HG03045 (cell line): ENCODE measurements around the gene ATG2B.

Source experiments
- ATAC-seq: cut with Tn5 transposase; IDR thresholded peaks from one replicate; pipeline ENCODE4 v1.9.1; 2021; ENCODE audit warnings: mild to moderate bottlenecking, moderate library complexity; ENCODE audit not compliant: unreplicated experiment

ATG2B gene

DNA sequence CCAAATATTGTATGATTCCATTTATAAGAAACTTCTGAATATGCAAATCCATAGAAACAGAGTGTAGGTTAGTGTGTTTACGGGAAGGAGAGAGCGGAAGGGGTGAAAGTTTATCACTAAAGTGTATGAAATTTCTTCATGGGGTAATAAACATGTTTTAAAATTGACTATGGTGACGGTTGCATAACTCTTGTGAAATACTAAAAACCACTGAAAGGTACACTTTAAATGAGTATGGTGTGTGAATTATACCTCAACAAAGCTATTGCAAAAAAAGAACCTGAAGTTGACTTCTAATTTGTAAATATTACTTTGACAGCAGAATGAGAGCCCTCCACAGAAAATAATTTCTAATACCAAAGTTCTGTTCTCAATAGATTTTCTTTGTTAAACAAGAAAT, 47.1 kb downstream of the ATG2B start:
- no peak for ATAC-seq

DNA sequence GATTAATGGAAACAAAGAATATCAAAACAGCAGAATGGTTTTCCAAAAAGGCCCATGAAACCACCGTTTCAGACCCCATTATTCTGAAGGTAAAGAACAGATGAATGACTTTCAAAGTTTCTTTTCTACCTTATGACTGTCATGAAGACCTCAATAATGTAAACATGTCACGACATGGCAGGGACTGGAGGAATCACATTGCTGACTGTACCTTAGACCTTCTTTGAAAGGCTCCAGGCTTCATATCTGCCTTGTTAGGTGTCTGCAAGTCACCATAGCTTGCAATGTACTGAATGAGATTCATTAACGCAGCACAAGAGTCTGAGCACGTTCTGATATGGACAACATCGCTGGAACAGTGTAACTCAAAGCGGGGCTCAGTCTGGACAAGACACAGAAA, 52.2 kb downstream of the ATG2B start:
- ATAC-seq, result no peak

DNA sequence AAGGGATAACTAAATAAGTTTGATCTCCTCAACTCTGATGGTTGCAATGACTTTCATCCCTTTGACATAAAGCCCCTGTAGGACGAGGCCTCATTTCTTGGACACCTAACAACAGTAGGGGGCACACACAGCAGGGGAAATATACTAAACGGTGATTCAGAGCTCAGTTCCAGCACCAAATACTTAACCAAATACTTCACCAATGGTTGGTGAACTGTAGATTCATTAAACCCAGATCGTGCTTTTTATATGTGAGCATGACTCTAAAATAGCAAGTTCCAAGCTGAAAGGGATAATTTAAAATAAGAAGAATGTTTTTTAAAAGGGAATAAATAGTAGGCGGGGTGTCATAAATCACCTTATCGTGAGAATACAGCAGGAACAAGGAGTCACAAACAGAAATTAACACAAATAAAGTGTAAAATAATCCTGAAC, 53.2 kb downstream of the ATG2B start:
- ATAC-seq, result no peak

DNA sequence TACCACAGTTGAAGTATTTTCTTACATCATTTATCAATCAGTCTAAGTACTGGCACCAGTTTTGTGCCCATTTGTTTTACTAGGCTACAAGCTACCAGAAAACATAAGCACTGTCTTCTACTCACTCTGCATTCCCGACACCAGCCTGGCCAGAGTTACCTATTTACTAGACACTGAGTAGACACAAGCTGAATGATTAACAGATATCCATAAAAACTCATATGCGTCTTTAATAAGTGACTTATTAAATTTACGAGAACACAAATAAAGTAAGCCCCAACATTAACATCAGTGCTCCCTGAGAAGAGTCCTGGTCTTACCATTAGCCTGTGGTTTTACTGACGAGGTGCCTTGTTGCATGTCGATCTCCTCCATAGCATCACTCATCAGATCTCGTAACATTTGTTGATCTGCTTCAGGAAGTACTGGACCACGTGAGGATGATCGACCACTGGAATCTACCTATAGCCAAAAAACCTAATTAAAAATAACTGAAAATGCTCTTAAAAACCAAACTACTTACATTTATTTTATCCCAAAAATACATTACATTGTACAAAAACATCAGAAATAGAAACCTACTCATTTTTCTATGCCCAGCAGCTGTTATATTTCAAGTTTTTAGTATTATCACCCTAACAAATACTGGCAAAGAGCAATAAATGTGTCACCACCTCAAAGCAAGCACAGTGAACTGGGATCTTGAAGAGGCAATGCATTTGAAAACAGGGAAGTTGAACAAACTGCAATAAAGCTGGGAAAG, 53.8 kb downstream of the ATG2B start:
- no peak for ATAC-seq

DNA sequence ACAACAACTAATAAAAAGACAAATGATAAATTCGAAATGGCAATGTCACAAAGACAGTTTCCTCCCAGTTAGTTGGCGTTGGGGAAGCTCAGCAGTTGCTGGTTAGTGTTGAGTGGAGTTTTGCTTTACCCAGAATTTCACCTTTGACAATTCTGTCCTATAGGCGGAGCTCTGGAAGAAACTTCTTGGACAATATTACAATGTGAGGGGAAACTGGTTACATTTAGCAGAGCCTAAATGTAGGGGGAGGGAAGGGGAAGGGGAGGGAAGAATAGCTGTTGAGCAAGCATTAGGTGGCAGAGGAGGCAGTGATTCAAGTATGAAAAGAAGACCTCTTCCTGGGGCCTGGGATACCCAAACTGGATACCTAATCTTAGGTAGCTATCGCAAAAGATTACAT, 55.7 kb downstream of the ATG2B start:
- ATAC-seq, result no peak

DNA sequence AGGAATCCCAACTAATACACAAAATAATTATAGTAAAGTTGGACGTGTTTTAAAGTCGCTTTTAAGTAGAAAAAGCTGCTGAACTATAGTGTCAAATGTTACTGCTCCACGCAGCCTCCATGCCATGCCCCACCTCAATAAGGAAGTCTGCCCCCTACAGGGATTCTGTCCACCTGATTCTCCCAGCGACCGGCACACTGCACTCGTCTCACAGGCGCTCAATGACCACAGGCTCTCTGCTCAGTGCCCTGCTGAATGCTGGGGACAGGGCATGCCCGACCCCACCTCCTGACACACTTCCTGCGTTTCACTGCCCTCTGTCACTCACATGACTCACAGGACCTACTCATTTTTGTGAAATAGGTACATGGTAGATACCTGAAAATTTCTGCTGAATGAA, 58.2 kb downstream of the ATG2B start:
- ATAC-seq, result no peak

DNA sequence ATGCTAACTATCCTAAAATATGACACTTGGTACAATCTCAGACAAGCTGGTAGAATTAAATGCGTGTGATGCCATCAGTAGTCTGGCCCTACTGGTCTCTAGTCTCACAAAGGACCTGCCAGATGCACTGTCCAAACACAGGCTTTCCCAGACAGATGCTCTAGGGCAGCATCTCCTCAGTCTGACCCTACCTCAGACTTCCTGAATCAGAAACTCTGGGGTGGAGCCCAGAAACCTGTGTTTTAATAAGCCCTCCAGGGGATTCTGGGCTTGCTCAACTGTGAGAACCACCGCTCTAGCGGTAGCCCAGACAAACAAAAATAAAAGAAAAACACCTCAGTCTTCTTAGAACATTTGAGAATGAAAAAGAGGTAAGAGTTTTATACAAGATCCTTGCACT, 59.2 kb downstream of the ATG2B start:
- no peak for ATAC-seq

DNA sequence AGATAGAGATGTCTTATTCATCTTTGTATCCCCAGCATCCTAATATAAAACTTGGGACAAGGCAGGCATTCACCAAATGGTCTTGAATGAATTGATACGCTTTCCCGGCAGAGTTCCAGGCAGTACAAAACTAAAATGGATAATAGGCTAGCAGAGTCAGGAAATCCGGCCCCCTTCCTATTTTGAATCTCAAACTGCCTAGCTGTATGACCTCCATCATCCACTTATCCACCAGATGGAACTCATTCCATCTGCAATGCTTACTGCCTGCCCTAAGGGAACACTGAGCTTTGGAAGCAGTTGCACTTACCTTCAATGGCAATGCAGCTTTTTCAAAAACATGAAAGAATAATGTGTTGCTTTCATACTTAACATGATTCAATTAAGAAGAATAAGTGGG, 63.7 kb downstream of the ATG2B start:
- ATAC-seq, result no peak

DNA sequence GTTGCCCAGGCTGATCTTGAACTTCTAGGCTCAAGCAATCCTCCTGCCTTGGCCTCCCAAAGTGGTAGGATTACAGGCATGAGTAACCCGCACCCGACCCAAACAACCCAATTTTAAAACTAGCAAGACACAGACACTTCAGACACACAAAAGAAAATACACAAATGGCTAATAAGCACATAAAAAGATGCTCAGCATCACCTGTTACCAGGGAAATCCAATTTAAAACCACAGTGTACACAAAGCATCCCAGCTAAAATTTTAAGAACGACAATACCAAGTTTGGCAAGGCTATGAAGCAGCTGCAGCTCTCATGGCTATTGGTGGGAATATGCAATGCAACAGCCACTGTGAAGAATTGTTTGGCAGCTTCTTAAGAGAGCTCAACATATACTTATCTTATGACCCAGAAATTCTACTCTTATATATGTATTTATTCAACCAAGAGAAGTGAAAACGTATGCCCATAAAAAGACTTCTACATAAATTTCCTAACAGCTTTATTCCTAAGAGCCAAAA, 65.1 kb downstream of the ATG2B start:
- ATAC-seq, result no peak

DNA sequence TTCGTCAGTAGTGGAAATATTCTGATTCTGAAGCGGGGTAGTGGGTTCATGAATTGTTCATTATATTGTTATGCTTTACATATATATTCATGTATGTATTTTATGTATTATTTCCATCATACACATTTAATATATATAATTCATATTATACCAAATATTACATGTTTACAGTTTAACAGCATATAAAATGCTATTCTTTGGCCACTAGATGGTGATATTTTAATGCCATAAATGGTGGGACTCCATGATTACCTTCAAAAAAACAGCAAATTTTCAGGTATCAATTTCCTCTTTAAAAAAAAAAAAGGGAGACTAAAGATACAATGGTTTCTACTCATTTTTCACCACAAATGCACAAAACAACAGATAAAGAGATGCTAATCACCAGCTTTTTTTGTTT, 66.1 kb downstream of the ATG2B start:
- ATAC-seq, result no peak

DNA sequence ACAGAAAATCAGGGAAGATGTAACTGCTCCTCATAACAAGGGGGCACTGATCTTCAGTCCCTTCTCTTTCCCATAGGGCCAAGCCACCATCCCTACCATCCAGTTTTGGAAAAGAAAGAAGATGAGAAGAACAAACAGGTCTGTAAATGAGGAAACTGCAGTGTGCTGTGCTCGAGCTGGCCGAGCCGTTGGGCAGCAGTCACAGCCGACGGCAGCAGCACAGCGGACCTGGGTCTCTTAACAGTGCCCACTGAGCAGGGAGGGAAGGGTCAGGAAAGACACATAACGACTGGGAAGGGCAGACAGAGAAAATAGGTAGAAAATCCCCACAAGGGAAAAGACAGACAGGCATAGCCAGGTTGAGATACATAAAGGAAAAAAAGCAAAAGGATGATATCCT, 68.9 kb downstream of the ATG2B start:
- ATAC-seq, result no peak

DNA sequence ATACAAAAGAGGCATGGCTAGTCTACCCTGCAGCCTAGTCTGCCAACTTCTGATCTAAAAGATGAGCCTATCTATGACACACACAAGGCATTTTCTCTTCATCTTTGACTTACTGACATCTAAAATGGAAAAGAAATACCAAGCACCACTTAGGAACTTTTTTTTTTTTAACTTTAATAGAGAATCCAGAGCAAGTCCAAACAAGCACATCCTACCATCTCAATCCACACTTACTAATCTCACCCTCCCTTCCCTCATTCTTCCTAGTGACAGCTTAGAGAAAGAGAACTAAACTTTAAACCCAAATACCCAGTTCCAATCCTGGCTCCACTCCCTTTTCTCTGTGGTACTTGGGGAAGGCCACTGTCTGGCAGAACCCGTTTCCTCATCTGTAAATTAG, 75.3 kb downstream of the ATG2B start:
- ATAC-seq, result no peak

DNA sequence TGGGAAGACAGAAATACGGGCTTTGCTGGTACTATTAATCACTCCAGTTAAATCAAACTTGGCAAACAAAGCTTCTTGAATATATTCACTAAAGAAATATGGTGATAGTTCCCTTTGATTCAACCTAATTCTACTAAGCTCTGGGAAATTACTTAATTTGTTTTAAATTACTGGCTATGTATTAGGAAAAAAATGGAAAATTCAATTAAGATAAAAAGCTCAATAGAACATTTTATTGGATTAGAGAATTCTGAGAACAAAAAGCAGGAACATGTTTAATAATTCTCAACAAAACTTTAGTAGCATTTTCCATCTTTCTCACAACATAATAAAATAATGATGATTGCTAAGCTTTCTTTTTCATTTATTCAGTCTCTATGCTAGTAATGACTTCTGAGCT, 76.9 kb downstream of the ATG2B start:
- ATAC-seq, result no peak

DNA sequence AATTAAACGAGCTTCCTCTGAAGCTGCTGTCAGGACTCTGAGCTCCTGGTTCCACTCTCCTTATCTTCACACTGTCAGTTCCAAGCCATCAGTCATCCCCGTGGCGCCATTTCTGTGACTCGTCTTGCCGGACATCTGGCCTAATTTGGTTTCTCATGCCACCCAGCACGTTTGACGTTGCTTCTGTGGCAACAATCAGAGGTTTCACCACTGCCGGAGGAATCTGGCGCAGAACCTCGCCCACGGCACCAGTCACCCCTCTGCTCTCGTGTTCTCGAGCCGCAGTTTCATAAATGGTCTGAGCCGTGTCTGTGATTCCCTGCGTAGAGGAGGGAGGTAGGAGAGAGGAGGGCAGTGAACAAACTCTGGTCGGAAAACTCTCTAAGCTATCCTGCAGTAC, 77.5 kb downstream of the ATG2B start:
- ATAC-seq, result no peak

DNA sequence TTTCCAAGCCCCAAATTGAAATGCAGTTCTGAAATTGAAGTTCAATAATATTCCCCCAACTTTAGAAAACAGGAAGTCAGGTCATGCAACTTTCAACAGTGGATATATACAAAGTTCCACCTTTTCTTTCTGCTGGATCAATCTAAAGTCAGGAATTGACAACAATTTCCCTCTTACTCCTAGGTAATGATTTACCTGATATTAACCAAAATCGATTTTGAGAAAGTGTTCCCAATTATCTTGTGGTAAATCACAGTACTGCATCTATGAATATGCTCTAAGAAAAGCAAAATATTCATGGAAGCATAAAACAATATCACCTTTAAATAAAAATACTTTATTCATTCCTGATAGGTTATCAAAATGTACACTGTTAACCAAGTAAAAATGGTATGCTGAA, 78.7 kb downstream of the ATG2B start:
- ATAC-seq, result no peak

DNA sequence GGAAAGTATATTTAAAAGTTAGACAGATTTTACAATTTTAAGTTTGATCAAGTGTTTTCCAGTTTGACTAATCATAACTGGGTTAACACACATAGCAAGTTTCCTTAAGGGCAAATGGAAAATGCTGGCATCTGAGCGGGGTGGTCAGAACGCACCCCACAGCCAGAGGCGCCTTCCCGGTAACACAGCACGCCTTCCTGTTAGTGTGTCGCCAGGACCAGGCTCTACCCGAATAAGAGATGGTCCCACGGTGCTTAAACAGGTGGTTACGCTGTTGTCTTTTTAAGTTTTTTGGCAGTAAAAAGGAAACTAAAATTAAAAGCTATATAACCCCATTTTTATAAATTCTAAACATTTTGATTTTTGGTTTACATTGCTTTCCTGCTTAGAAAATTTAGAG, 79.1 kb downstream of the ATG2B start:
- no peak for ATAC-seq

DNA sequence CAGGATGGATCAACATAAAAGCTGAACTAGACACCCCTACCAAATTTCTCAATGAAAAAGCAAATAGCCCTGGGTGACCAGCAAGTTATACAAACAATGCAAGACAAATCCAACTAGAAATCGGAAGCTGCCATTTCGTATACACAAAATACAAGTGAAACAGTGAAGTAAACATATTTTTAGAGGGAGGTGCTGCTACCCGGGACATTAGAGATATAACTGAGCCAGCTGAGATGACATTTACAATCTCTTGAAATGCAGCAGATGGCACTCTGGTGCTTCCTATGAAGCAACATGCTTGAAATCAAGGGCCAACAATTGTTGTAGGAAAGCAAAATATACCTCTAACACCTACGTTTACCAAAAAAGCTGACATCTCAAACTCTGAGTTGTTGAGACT, 81.7 kb downstream of the ATG2B start:
- no peak for ATAC-seq

DNA sequence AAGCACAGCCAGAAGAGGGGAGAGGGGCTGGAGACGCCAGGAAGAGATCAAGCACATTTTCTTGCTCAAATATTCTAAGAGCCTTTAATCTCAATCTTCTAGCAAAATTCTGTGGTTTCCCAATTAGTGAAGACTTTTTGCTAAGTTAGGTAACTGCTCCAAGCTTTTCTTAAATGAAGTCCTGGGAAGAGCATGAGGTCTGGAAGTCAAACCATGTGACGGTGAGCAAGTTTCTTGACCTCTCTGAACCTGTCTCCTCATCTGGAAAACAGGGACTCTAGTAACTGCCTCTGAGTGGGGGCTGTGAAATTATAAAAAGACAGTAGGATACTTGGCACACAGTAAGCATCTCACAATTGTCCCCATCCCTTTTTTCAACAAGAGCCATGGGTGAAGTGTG, 83.0 kb downstream of the ATG2B start:
- no peak for ATAC-seq

DNA sequence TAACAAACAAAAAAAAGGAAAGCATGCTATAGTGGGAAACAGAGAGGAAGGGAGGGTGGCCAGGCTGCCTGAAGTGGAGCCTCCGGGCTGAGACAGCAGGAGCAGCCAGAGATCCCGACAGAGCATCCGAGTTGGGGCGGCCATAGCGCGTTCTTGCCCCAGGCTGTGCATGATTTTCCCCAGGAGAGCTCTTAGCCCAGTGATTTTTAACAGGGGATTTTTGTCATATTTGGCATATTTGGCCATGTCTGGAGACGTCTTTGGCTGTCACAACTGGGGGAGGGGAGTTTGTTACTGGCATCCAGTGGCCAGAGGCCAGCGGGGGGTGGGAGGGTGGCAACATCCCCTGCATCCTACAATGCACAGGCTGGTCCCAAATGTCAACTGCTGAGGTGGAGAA, 83.6 kb downstream of the ATG2B start:
- ATAC-seq, result no peak

DNA sequence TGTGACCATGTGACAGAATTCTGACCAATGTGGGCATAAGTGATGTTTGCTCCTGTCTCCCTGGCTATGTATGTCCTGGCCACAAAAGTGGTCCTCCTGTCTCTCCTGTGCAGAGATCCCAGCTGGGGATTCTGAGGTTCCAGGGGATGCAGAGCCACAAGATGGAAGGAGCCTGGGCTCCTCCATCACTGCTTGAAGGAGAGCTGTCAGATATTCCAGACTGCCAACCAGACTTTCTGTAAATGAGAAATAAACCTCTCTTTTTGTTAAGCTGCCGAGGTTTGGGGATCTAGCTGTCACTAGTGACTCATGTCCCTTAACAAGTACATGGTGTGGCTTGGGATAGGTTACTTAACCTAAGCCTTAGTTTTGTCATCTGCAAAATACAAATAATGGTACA, 85.3 kb downstream of the ATG2B start:
- no peak for ATAC-seq

DNA sequence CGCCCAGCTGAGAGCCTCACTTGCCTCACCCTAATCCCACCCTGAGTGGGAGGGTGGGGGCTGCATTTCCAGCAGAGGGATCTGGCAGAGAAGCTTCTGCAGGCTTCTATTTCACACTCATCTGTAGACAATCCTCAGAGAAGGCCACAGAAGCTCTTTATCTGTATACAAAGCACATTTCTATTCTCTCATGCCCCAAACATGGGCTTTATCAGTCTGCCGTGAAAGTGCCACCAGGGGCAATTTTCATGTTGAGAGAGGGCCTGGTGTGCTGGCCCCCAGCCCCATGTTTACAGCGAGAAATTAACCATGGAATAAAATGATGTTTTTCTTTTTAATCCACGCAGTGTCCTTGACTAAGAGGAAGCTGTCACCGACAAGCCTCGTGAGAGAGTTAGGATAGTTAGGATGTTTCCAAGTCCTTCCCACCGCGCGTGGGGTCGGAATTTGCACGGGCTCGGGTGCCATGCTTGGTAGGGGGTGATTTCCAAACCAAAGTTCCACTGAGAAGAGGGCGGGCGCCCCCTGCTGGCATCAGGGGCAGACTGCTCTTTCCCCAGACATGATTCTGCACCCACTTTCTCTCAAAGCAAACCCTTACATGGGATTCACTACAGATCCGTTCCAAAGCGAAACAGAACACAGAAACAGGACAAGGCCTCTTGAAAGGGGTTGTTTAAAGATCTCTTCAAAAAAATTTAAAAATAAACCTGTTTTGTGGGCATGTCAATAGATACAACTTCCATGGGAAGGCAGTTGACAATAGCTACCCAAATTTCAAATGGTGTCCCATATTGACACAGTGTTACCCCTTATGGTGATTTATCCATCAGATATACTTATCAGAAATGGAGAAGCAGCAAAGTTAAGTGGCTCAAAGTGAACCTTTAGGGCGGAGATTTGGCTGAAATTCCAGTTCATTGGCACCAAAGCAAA, 87.7 kb downstream of the ATG2B start:
- no peak for ATAC-seq

DNA sequence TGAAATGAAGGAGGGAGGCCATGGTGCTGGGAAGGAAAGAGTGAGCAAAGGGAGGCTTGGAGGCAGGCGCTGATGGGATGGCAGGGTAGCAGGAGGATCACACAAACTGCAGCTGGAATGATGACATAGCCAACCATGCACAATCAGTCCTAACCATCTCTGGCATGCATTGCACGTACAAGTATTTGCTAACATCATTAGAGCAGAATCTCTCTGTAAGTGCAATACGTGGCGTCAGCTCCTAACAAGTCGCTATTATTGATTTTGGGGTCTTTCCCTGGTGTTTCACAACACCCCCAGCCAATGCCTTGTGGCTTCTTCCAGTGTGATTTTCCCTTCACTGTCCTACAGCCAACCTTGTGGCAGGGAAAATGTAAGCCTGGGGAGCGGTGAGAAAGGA, 88.6 kb downstream of the ATG2B start:
- no peak for ATAC-seq
